HEK293 (cell line): ENCODE data around the gene OR6Y1.

Experiments used
- CTCF ChIA-PET: fragments of 350-600 bp; formaldehyde crosslinking; extraction: SDS; loops from one replicate; lab custom pipeline; 2021; ENCODE audit warnings: antibody characterized with exemption; lab: Yijun Ruan, JAX
- POLR2A ChIA-PET: fragments of 300-600 bp; formaldehyde crosslinking; extraction: SDS; loops from one replicate; lab custom pipeline; 2020; ENCODE audit warnings: antibody characterized with exemption, inconsistent platforms; lab: Yijun Ruan, JAX
- H3K27ac ChIP-seq: fragments of 200-500 bp; sonication (Bioruptor generic); 2 replicates; pipeline ENCODE4 v1.5.1; 2014; ENCODE audit warnings: low read depth, low read length, control low read depth, inconsistent platforms; ENCODE audit errors: extremely low read depth
- H3K36me3 ChIP-seq, 2 experiments: fragments of 200-500 bp in 1 of 2; sonication (Bioruptor generic) in 1 of 2; 1 replicate in 1 of 2; 2 replicates in 1 of 2; pipeline ENCODE4 v1.5.1; 2014 to 2017; ENCODE audit warnings: inconsistent platforms in 2 of 2, low read length in 2 of 2; ENCODE audit not compliant: control insufficient read depth in 2 of 2, insufficient read depth in 1 of 2
- H3K4me1 ChIP-seq: fragments of 200-500 bp; sonication (Bioruptor generic); 2 replicates; pipeline ENCODE4 v1.5.1; 2014; ENCODE audit warnings: mild to moderate bottlenecking, low read length, inconsistent platforms; ENCODE audit not compliant: control insufficient read depth, insufficient read depth
- H3K4me3 ChIP-seq: 2 replicates; pipeline ENCODE4 v1.5.1; 2011; ENCODE audit warnings: low read depth, mild to moderate bottlenecking, control low read depth, low read length, moderate library complexity
- H3K9me3 ChIP-seq: fragments of 200-500 bp; sonication (Bioruptor generic); 2 replicates; pipeline ENCODE4 v1.5.1; 2014; ENCODE audit warnings: low read depth, low read length, inconsistent platforms; ENCODE audit not compliant: control insufficient read depth, insufficient read depth
- HOXD13 ChIP-seq: sonication (generic); formaldehyde crosslinking; IDR thresholded peaks from 2 replicates; pipeline ENCODE4 v1.8.0; 2022; ENCODE audit warnings: missing genetic modification reagents, borderline replicate concordance
- PRDM1 ChIP-seq: fragments of 450-650 bp; formaldehyde crosslinking; IDR thresholded peaks from 2 replicates; pipeline ENCODE4; 2016; ENCODE audit warnings: missing biosample characterization, missing genetic modification characterization
- PRDM4 ChIP-seq: fragments of 450-650 bp; formaldehyde crosslinking; IDR thresholded peaks from 2 replicates; pipeline ENCODE4 v1.5.1; 2017; ENCODE audit warnings: missing biosample characterization, missing genetic modification characterization
- RBAK ChIP-seq: fragments of 450-650 bp; formaldehyde crosslinking; IDR thresholded peaks from 2 replicates; pipeline ENCODE4 v1.5.1; 2016; ENCODE audit warnings: missing biosample characterization, missing genetic modification characterization
- ZBTB17 ChIP-seq: fragments of 450-650 bp; formaldehyde crosslinking; IDR thresholded peaks from 2 replicates; pipeline ENCODE4 v1.5.1; 2016; ENCODE audit warnings: missing biosample characterization, missing genetic modification characterization
- ZBTB8A ChIP-seq: fragments of 450-650 bp; formaldehyde crosslinking; IDR thresholded peaks from 2 replicates; pipeline ENCODE4 v1.5.1; 2016; ENCODE audit warnings: missing biosample characterization, missing genetic modification characterization
- ZFHX2 ChIP-seq: fragments of 450-650 bp; formaldehyde crosslinking; conservative IDR thresholded peaks from 2 replicates; pipeline ENCODE4 v1.5.1; 2016; ENCODE audit warnings: missing biosample characterization, missing genetic modification characterization
- ZNF223 ChIP-seq: fragments of 450-650 bp; formaldehyde crosslinking; IDR thresholded peaks from 2 replicates; pipeline ENCODE4 v1.5.1; 2016; ENCODE audit warnings: missing biosample characterization, missing genetic modification characterization
- ZNF292 ChIP-seq: fragments of 450-650 bp; formaldehyde crosslinking; IDR thresholded peaks from 2 replicates; pipeline ENCODE4 v1.5.1; 2016; ENCODE audit warnings: low read depth, missing biosample characterization, missing genetic modification characterization, borderline replicate concordance
- ZNF311 ChIP-seq: fragments of 450-650 bp; formaldehyde crosslinking; IDR thresholded peaks from 2 replicates; pipeline ENCODE4 v1.5.1; 2017; ENCODE audit warnings: missing biosample characterization, missing genetic modification characterization, borderline replicate concordance
- ZNF341 ChIP-seq: fragments of 450-650 bp; formaldehyde crosslinking; IDR thresholded peaks from 2 replicates; pipeline ENCODE4; 2016; ENCODE audit warnings: low read depth, missing biosample characterization, missing genetic modification characterization
- ZNF391 ChIP-seq: fragments of 450-650 bp; formaldehyde crosslinking; IDR thresholded peaks from 2 replicates; pipeline ENCODE4 v1.5.1; 2016; ENCODE audit warnings: low read depth, missing biosample characterization, missing genetic modification characterization, borderline replicate concordance
- ZNF518A ChIP-seq: fragments of 450-650 bp; formaldehyde crosslinking; conservative IDR thresholded peaks from 2 replicates; pipeline ENCODE4 v1.5.1; 2016; ENCODE audit warnings: low read depth, missing biosample characterization, missing genetic modification characterization
- ZNF544 ChIP-seq: fragments of 450-650 bp; formaldehyde crosslinking; IDR thresholded peaks from 2 replicates; pipeline ENCODE4 v1.5.0; 2017; ENCODE audit warnings: missing biosample characterization, missing genetic modification characterization
- ZNF561 ChIP-seq: fragments of 450-650 bp; IDR thresholded peaks from 2 replicates; pipeline ENCODE4 v1.5.1; 2018; ENCODE audit warnings: missing biosample characterization, missing genetic modification characterization, borderline replicate concordance
- ZNF596 ChIP-seq: fragments of 450-650 bp; IDR thresholded peaks from 2 replicates; pipeline ENCODE4 v1.5.0; 2018; ENCODE audit warnings: missing biosample characterization, mild to moderate bottlenecking, missing genetic modification characterization, moderate library complexity
- ZNF639 ChIP-seq: fragments of 450-650 bp; formaldehyde crosslinking; IDR thresholded peaks from 2 replicates; pipeline ENCODE4 v1.5.1; 2016; ENCODE audit warnings: missing biosample characterization, missing genetic modification characterization
- ZNF76 ChIP-seq: fragments of 450-650 bp; formaldehyde crosslinking; IDR thresholded peaks from 2 replicates; pipeline ENCODE4; 2016; ENCODE audit warnings: low read depth, missing biosample characterization, missing genetic modification characterization, borderline replicate concordance
- ZSCAN18 ChIP-seq: fragments of 450-650 bp; formaldehyde crosslinking; IDR thresholded peaks from 2 replicates; pipeline ENCODE4 v1.5.1; 2016; ENCODE audit warnings: missing biosample characterization, missing genetic modification characterization
- ZSCAN4 ChIP-seq: fragments of 450-650 bp; formaldehyde crosslinking; IDR thresholded peaks from 2 replicates; pipeline ENCODE4 v1.5.1; 2017; ENCODE audit warnings: missing biosample characterization, missing genetic modification characterization
- ZSCAN5A ChIP-seq: fragments of 450-650 bp; formaldehyde crosslinking; IDR thresholded peaks from 2 replicates; pipeline ENCODE4 v1.5.1; 2016; ENCODE audit warnings: missing biosample characterization, missing genetic modification characterization

Gene OR6Y1

GRCh38 chr1:158521666-158522058 lies 32.5 kb downstream of the OR6Y1 start:
- no peak for TF ChIP-seq ZNF341 (tag by site-specific recombination)
- TF ChIP-seq HOXD13 (CRISPR knock-in tag) = no peak
- no peak for TF ChIP-seq ZNF292
- no peak for TF ChIP-seq ZNF223 (tag by site-specific recombination)
- no peak for TF ChIP-seq ZNF561 (tag by site-specific recombination)
- no peak for TF ChIP-seq ZNF311
- no peak for TF ChIP-seq ZNF76
- TF ChIP-seq PRDM1 = no peak
- no peak for TF ChIP-seq ZBTB8A (tag by site-specific recombination)
- TF ChIP-seq ZFHX2 (tag by site-specific recombination) = no peak
- TF ChIP-seq ZNF544 = no peak
- no peak for TF ChIP-seq ZSCAN5A (tag by site-specific recombination)
- TF ChIP-seq ZBTB17 (tag by site-specific recombination) = no peak
- TF ChIP-seq PRDM4 = no peak
- TF ChIP-seq ZNF639 (tag by site-specific recombination) = no peak
- H3K4me3 ChIP-seq = no peak overlapping the region
- ChIA-PET POLR2A (no interaction called here), CTCF (no interaction called here)
- H3K4me1 ChIP-seq = no peaks in the 10 kb centered on the region
- no peaks in the 10 kb centered on the region for H3K9me3 ChIP-seq
- H3K27ac ChIP-seq = no peak overlapping the region
- no peaks in the 10 kb centered on the region for H3K36me3 ChIP-seq

GRCh38 chr1:158520955-158521665 lies 33.1 kb downstream of the OR6Y1 start:
- no peaks in the 10 kb centered on the region for H3K4me1 ChIP-seq
- no peak overlapping the region for H3K4me3 ChIP-seq
- H3K27ac ChIP-seq = no peak overlapping the region
- H3K36me3 ChIP-seq = no peaks in the 10 kb centered on the region
- CTCF ChIA-PET = no interaction called here
- POLR2A ChIA-PET = no interaction called here
- no peaks in the 10 kb centered on the region for H3K9me3 ChIP-seq
- no peak for TF ChIP-seq ZSCAN18
- no peak for TF ChIP-seq ZNF596 (tag by site-specific recombination)
- no peak for TF ChIP-seq ZSCAN4 (tag by site-specific recombination)
- TF ChIP-seq RBAK (tag by site-specific recombination) = no peak
- TF ChIP-seq ZNF518A = no peak
- TF ChIP-seq ZNF391 = no peak
